Activated T-cell treated with anti-CD3 and anti-CD28 coated beads, Interleukin-2, amount 50 U/mL, for 1 hour (primary cell): Measurements from ENCODE around the gene KIRREL1.
A peak's percentile ranks its signal among the peaks of the same experiment; 100 is the strongest.

Source experiments
- DNase-seq: peaks from one replicate; pipeline ENCODE4 v3.0.0-alpha.2; 2020

The KIRREL1 gene

GRCh38 chr1:157993147-157993917, at the start of gene KIRREL1:
KIRREL1 (plus strand) TSS chr1:157993645; CDS start chr1:157993677, 32 bp downstream.
- no peak for DNase-seq

- no peak for DNase-seq
Measured at GRCh38 chr1:157944663-157945280, 48.7 kb upstream of the KIRREL1 start.

- no peak for DNase-seq
Measured at GRCh38 chr1:157948312-157949073, 45.0 kb upstream of the KIRREL1 start.

GRCh38 chr1:157949074-157949354, 44.4 kb upstream of the KIRREL1 start:
- no peak for DNase-seq

GRCh38 chr1:157951230-157951629, 42.2 kb upstream of the KIRREL1 start:
- no peak for DNase-seq

DNA sequence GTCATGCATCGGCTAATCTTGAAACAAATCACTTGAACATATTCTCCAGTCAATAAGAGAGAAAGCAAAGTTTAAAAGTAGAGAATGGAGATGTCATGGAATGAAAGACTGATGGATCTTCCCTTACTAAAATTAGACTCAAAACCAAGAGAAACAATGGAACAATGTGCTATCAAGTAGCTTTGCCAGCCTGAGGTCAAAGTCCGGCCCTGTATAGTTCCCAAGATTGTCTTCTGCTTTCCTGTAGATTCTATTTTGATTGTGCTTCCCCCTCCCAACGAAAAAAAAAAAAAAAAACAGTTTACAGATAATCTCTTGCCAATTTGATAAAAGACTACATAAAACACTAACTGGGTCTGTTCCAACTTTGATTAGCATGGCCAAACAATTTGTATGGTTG, 40.8 kb upstream of the KIRREL1 start:
- DNase-seq: no peak

DNA sequence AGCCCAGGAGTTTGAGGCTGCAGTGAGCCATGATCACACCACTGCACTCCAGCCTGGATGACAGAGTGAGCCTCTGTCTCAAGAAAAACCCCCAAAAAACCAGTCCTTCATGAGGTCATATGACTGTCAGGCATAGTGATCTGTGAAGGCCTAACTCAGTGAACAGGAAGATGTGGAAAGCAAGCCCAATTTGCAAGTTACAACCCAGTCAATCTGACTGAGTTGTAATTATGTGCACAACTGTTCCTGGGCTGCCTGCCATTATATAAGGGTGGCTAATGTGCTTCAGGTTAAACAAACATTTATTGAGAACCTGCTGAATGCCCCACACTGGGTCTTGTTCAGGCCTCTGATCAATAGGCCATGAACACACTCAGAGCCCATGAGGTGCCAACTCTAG, 38.2 kb upstream of the KIRREL1 start:
- DNase-seq: no peak

GRCh38 chr1:157955857-157956256, 37.6 kb upstream of the KIRREL1 start:
- no peak for DNase-seq

GRCh38 chr1:157956732-157957131, 36.7 kb upstream of the KIRREL1 start:
- DNase-seq: no peak

- no peak for DNase-seq
Measured at GRCh38 chr1:157958263-157958662, 35.2 kb upstream of the KIRREL1 start.

DNA sequence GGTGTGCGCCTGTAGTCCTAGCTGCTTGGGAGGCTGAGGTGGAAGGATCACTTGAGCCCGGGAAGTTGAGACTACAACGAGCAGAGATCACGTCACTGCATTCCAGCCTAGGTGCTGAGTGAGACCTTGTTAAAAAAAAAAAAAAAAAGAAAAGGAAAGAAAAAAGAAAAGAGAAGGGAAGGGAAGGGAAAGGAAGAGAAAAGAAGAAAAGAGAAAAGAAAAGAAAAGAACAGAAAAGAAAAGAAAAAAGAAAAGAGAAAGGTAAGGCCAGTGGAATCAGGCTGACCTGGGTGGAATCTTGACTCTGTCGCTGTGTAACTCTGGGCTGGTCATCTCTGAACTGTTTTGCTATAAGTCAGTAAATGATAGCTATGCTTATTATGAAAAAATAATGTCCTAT, 33.7 kb upstream of the KIRREL1 start:
- no peak for DNase-seq

DNA sequence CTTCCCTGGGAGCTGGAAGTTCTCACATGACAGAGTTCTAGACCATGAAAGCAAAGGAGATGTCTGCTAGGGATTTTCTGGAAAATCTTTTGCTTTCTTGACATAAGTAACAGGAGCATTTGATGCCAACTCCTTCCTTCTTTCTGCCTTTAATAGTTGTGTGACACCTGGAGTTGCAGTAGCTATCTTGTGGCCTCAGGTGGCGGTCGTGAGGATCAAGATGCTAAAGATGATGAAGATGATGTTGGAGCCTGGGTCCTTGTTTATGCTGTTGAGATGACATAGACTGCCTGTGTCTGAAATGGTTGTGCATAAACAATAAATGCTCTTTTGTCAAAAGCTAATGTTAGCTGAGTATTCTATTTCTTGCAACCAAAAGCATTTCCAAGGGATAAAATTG, 32.7 kb upstream of the KIRREL1 start:
- DNase-seq: no peak

DNA sequence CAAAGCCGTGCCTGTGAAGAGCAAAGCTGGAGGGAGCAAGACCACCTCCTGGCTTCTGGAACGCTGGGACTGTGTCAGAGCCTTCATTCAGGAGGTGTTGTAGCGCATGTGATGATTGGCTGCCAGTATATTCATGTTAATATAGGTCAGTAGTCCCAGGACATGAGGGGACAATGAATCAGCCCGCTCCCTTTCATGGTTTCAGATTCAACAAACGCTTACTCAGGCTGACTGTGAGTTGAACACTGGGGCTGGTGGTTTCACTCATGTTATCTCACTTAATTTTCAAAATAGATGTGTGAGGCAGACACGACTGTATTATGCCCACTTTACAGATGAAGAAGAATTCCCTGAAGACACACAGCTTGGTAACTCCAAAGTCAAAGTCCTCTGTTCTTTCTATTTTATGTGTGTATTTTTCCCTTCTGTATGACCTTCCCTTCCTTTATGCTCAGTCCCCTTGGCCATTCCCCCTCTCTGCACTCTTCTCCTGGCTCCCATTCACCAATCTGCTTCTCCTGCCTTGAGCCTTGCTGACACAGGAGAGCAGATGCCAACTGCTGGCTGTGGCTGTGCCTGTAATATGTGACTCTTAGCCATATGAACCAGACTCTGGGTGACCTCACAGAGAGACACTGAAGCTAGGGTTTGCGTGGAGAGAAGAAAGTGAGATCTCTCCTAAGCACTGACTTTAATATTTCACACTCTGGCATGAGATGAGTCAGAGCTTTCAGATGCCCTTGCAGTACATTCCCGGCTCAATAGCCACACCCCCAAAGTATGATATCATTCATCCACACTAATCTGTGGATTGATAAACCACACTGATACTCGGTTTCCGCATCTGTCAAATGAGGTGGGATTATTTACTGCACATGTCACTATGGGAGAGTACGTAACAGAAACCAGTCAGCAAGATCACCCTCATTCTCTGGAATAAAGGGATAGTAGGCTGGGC, 31.4 kb upstream of the KIRREL1 start:
- DNase-seq: no peak

DNA sequence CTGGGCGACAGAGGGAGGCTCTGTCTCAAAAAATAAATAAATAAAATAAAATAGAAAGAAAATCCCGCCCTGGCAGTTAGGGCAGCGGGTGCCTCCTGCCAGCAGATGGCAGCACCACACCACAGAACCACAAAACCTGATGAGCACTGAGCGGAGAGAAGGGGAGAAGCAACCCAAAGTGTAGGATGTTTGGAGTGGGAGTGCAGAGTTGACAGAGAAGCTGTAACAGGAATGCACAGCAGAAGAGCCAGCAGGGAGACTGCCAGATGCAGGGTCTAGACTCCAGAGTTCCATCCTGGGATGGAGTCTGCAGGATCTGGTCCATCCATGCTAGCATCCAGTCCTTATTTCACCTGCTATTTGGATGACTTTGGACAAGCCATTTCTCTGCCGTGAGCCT, 29.7 kb upstream of the KIRREL1 start:
- peak; percentile 55 for DNase-seq

- DNase-seq: no peak
Measured at GRCh38 chr1:157965584-157965983, 27.9 kb upstream of the KIRREL1 start.

DNA sequence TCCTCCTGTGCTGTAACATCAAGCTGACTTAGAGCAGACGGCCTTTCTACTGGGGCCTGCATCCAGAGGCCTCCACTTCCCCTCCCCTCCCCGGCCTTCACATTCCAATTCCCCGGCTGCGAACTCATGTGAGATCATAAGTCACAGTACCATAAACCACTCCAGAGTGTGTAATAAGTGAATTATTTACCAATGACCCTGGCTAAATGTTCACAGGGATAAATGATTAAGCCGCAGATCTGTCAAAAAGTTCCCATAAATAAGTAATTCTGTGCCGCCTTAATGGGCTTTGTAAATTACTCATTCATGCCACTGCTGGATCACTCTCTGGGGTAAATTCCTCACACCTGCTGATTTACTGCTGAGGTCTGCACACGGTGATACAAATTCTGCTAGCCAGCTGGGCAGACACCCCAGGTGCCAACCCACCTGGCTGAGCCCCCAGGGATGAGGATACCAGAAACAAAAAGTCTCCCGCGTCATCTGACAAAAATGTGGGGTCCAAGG, 27.4 kb upstream of the KIRREL1 start:
- DNase-seq: no peak

DNA sequence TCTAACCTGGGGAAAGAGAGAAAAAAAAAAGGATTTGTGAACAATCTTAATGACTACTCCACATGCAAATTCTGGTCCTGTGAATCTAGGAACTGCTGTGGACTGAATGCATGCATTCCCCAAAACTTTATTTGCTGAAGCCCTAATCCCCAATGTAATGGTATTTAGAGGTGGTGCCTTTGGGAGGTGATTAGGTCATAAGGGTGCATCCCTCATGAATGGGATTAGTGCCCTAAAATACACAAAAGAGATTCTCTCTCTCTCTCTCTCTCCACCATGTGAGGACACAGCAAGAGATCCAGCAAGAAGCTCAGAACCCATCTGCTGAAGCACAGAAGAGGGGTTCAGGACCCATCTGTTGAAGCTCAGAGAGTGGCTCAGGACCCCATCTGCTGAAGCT, 26.2 kb upstream of the KIRREL1 start:
- DNase-seq: no peak

- DNase-seq: no peak
Measured at GRCh38 chr1:157968508-157968907, 24.9 kb upstream of the KIRREL1 start.

DNA sequence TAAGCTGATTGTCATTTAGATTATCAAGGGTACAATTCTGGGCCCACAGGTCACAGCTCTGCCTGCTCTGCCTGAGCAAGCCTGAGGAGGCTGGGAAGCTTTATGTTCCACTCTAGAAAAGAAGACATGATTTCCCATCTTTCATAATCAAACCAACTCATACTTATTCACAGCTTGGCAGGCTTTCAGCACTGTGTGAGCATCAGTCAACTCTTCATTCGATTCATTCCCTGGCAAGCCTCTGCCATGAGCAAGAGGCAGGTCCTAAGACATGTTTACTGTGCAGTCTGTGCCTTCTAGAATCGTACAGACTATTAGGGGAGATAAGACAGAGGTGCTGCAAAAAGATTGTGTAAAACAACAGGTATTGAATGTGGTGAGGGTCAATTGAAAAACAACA, 24.5 kb upstream of the KIRREL1 start:
- no peak for DNase-seq

- no peak for DNase-seq
Measured at GRCh38 chr1:157969697-157970485, 23.6 kb upstream of the KIRREL1 start.

GRCh38 chr1:157971769-157972168, 21.7 kb upstream of the KIRREL1 start:
- DNase-seq: no peak
